ENCODE results near the gene TMEM88. TPM values are rescaled to one million over a fixed set of nuclear protein-coding genes. Genes with fewer than 3 reads are reported as not detected.
A peak's percentile ranks its signal among the peaks of the same experiment; 100 is the strongest.
"Not testable (repeated sequence)": the region's sequence is repeated elsewhere in the genome, so short reads cannot be mapped to it uniquely, and the experiment has no call there.

The TMEM88 gene, protein sequence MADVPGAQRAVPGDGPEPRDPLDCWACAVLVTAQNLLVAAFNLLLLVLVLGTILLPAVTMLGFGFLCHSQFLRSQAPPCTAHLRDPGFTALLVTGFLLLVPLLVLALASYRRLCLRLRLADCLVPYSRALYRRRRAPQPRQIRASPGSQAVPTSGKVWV
- 2.9 and 3.6 TPM in 2 replicates for total RNA-seq (2022)
- Bru-seq, nascent RNA, result percentile 50 among the genes with signal in this experiment
- BruChase-seq, experiment 1, labeled RNA remaining after a 6-hour chase, result percentile 49 among the genes with signal in this experiment
- BruChase-seq, experiment 2, labeled RNA remaining after a 2-hour chase, result percentile 45 among the genes with signal in this experiment
- long read RNA-seq, result 0 reads

DNA sequence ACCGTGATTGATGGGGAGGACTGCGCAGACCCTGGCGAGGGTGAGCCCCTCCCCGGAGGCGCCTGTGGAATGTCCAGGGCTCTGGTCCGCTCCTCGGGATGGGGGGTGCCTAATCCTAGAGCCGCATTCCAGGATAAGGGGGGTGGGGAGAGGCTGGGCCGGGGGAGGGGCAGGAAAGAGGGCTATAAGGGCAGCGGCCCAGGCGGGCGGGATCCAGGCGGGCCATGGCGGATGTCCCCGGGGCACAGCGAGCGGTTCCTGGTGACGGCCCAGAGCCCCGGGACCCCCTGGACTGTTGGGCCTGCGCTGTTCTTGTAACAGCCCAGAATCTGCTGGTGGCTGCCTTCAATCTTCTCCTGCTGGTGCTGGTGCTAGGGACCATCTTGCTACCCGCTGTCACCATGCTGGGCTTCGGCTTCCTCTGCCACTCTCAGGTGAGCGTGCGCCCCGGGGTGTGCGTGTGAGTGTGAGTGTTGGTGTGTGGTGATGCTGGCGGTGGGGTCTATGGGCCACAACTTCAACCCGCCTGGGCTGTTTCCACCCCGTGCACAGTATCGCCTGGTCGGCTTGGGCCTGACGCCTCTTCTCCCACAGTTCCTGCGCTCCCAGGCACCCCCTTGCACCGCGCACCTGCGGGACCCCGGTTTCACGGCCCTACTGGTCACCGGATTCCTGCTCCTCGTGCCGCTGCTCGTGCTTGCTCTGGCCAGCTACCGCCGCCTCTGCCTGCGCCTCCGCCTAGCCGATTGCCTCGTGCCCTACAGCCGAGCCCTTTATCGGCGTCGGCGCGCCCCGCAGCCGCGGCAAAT is at the start of gene TMEM88:
TMEM88 (plus strand) TSS at position 216 of the 809 bp plus-strand sequence; CDS start at position 225, 9 bp downstream.
- Mint-ChIP-seq H3K4me3 (ENCODE audit: low read depth, unreplicated experiment) (no peak within 1 kb of the TSS), H3K4me1 (ENCODE audit: low read depth, unreplicated experiment) (no peaks in the 10 kb centered on the region), H3K27me3 (ENCODE audit: unreplicated experiment) (no peaks in the 10 kb centered on the region), H3K27ac (ENCODE audit: unreplicated experiment) (no peak within 1 kb of the TSS), H3K36me3 (ENCODE audit: insufficient read depth, unreplicated experiment) (peaks cover 32% of the 10 kb centered on the region), H3K9me3 (ENCODE audit: low read depth, unreplicated experiment) (no peaks in the 10 kb centered on the region)
- CTCF ChIA-PET, result no interaction called here
- DNase-seq, result no peak
- no TSS peak for BruUV-seq (replicated peaks)
- intact Hi-C loops (cut with micrococcal nuclease; ENCODE audit: unreplicated experiment), result loop anchor here (10.0 kb wide), 1 partner anchor 110 kb away; no protein-coding TSS in a partner anchor
- TF ChIP-seq, protein P1, sequence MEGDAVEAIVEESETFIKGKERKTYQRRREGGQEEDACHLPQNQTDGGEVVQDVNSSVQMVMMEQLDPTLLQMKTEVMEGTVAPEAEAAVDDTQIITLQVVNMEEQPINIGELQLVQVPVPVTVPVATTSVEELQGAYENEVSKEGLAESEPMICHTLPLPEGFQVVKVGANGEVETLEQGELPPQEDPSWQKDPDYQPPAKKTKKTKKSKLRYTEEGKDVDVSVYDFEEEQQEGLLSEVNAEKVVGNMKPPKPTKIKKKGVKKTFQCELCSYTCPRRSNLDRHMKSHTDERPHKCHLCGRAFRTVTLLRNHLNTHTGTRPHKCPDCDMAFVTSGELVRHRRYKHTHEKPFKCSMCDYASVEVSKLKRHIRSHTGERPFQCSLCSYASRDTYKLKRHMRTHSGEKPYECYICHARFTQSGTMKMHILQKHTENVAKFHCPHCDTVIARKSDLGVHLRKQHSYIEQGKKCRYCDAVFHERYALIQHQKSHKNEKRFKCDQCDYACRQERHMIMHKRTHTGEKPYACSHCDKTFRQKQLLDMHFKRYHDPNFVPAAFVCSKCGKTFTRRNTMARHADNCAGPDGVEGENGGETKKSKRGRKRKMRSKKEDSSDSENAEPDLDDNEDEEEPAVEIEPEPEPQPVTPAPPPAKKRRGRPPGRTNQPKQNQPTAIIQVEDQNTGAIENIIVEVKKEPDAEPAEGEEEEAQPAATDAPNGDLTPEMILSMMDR (IDR thresholded peaks at IDR 0.05; ENCODE audit: unreplicated experiment), result no peak

DNA sequence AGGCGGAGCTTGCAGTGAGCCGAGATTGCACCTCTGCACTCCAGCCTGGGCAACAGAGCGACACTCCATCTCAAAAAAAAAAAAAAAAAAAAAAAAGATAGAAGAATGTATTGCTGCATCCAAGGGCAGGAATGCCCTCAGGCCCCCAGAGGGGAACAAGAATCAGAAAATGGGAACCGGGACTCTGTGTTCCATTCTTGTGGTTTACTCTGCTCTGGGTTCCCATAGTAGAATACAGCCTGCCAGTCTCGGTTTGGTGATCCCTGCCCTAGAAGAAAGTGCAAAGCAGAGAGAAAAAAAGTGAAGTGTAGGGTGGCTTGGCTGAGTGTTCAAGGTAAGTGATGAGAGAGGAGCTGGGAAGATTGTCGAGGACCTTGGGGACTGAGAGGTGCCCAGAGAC is 48.3 kb upstream of the TMEM88 start:
- Mint-ChIP-seq H3K27ac (ENCODE audit: unreplicated experiment) (no peak overlapping the region), H3K9me3 (ENCODE audit: low read depth, unreplicated experiment) (no peaks in the 10 kb centered on the region), H3K36me3 (ENCODE audit: insufficient read depth, unreplicated experiment) (peaks cover 4% of the 10 kb centered on the region), H3K27me3 (ENCODE audit: unreplicated experiment) (no peaks in the 10 kb centered on the region), H3K4me3 (ENCODE audit: low read depth, unreplicated experiment) (no peak overlapping the region), H3K4me1 (ENCODE audit: low read depth, unreplicated experiment) (peaks cover 21% of the 10 kb centered on the region)
- intact Hi-C loops (cut with micrococcal nuclease; ENCODE audit: unreplicated experiment), result no loop called here
- no TSS peak for BruUV-seq (replicated peaks)
- TF ChIP-seq, protein P1 (IDR thresholded peaks at IDR 0.05; ENCODE audit: unreplicated experiment), result no peak
- CTCF ChIA-PET, result no interaction called here
- no peak for DNase-seq

DNA sequence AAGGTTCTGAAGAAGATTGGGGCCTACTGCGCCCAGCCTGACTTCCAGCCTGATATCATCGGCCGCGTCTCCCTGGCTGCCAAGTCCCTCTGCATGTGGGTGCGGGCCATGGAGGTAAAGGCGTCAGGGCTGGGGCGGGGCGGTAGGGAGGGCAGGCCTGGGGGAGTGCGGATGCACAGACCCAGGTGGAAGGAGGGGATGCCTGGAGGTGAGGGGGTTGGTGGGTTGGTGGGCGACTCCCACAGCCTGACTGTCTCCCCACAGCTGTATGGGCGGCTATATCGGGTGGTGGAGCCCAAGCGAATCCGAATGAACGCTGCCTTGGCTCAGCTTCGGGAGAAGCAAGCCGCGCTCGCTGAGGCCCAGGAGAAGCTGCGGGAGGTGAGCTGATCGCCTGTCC is 47.7 kb upstream of the TMEM88 start:
- peaks cover 21% of the 10 kb centered on the region for H3K4me1 Mint-ChIP-seq (ENCODE audit: low read depth, unreplicated experiment)
- no peaks in the 10 kb centered on the region for H3K9me3 Mint-ChIP-seq (ENCODE audit: low read depth, unreplicated experiment)
- no peak overlapping the region for H3K27ac Mint-ChIP-seq (ENCODE audit: unreplicated experiment)
- no peaks in the 10 kb centered on the region for H3K27me3 Mint-ChIP-seq (ENCODE audit: unreplicated experiment)
- H3K36me3 Mint-ChIP-seq (ENCODE audit: insufficient read depth, unreplicated experiment), result peaks cover 4% of the 10 kb centered on the region
- H3K4me3 Mint-ChIP-seq (ENCODE audit: low read depth, unreplicated experiment), result no peak overlapping the region
- DNase-seq, result no peak
- TF ChIP-seq, protein P1 (IDR thresholded peaks at IDR 0.05; ENCODE audit: unreplicated experiment), result no peak
- CTCF ChIA-PET, result no interaction called here
- intact Hi-C loops (cut with micrococcal nuclease; ENCODE audit: unreplicated experiment), result no loop called here
- BruUV-seq (replicated peaks), result no TSS peak

DNA sequence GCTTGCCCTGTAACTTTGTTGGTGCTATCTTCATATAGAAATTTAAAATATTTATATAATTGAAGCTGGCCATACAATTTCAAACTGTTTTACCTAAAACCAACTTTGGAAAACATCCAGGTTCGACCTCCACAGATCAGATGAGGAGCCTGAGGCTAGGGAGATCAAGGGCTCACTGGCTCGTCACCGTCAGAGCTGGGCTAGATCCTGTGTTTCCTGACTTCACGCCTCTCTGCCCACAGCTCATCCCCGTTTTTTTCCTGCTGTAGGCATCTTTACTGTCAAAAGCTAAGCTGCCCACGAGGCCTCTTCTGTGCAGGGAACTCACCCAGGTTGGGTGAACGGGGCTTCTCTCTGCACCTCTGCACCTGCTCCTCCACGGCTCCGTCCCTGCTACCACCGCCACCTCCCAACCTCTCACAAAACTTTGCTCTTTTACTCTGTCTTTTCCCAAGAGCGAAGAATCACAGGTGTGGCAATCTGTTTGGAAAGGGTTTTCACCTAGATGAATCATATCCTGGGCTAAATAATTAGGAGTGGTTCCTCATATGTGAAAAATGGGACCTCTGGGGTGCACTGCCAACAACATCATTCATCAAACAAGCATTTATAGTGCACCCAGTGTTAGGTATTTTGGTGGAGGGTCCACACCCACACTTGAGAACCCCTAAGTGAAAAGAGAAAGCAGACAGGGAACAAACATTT is 45.6 kb upstream of the TMEM88 start:
- Mint-ChIP-seq H3K4me1 (ENCODE audit: low read depth, unreplicated experiment) (peaks cover 13% of the 10 kb centered on the region), H3K9me3 (ENCODE audit: low read depth, unreplicated experiment) (no peaks in the 10 kb centered on the region), H3K27ac (ENCODE audit: unreplicated experiment) (peak overlapping the region; percentile 44), H3K4me3 (ENCODE audit: low read depth, unreplicated experiment) (peak overlapping the region; percentile 25), H3K36me3 (ENCODE audit: insufficient read depth, unreplicated experiment) (peaks cover 4% of the 10 kb centered on the region), H3K27me3 (ENCODE audit: unreplicated experiment) (no peaks in the 10 kb centered on the region)
- TF ChIP-seq, protein P1 (IDR thresholded peaks at IDR 0.05; ENCODE audit: unreplicated experiment), result no peak
- no peak for DNase-seq
- intact Hi-C loops (cut with micrococcal nuclease; ENCODE audit: unreplicated experiment), result no loop called here
- BruUV-seq (replicated peaks), result no TSS peak
- CTCF ChIA-PET, result interaction anchor here (0.6 kb wide), 1 partner anchor 63 kb away, joined by 3 read pairs; no protein-coding TSS in a partner anchor

DNA sequence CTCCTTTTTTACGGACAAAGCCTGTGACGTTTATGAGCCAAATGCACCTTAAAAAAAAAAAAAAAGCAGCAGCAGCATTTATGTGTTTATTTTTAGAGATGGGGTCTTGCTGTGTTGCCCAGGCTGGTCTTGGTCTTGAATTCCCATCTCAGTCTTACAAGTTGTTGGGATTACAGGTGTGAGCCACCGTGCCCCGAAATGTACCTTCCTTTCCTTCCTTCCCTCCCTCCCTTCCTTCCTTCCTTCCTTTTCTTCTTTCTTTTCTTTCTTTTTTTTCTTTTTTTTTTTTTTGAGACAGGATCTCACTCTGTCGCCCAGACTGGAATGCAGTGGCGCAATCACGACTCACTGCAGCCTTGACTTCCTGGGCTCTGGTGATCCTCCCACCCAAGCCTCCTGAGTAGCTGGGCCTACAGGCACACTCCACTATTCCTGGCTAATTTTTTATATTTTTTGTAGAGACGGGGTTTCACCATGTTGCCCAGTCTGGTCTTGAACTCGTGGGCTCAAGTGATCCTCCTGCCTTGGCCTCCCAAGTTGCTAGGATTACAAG is 45.0 kb upstream of the TMEM88 start:
- intact Hi-C loops (cut with micrococcal nuclease; ENCODE audit: unreplicated experiment); H3K27me3 Mint-ChIP-seq (ENCODE audit: unreplicated experiment); BruUV-seq (replicated peaks); H3K4me3 Mint-ChIP-seq (ENCODE audit: low read depth, unreplicated experiment); H3K36me3 Mint-ChIP-seq (ENCODE audit: insufficient read depth, unreplicated experiment); H3K9me3 Mint-ChIP-seq (ENCODE audit: low read depth, unreplicated experiment): not testable (repeated sequence)
- Mint-ChIP-seq H3K27ac (ENCODE audit: unreplicated experiment) (peak overlapping the region; percentile 44), H3K4me1 (ENCODE audit: low read depth, unreplicated experiment) (peaks cover 13% of the 10 kb centered on the region)
- DNase-seq, result peak; percentile 9
- CTCF ChIA-PET, result interaction anchor here (0.6 kb wide), 1 partner anchor 64 kb away, joined by 3 read pairs; no protein-coding TSS in a partner anchor
